ENCODE results near the gene NIT2. TPM values are rescaled to one million over a fixed set of nuclear protein-coding genes. Genes with fewer than 3 reads are reported as not detected.

The NIT2 gene
- total RNA-seq, 1 donor from 2014 or later = 31.0 TPM

GRCh38 chr3:100386437-100387074 lies 52.0 kb downstream of the NIT2 start:
- no peaks in the 10 kb centered on the region for H3K36me3 ChIP-seq (ENCODE audit: control insufficient read depth, insufficient read depth, low read length)
- no peak overlapping the region for H3K4me3 ChIP-seq (ENCODE audit: low read depth, low read length)
- no peak for TF ChIP-seq CTCF (IDR thresholded peaks at IDR 0.05; ENCODE audit: insufficient read depth, low read length, poor library complexity, severe bottlenecking)
- no peak for DNase-seq (ENCODE audit: low read depth)
- no peaks in the 10 kb centered on the region for H3K27me3 ChIP-seq (ENCODE audit: control insufficient read depth, insufficient read depth, low read length)

DNA sequence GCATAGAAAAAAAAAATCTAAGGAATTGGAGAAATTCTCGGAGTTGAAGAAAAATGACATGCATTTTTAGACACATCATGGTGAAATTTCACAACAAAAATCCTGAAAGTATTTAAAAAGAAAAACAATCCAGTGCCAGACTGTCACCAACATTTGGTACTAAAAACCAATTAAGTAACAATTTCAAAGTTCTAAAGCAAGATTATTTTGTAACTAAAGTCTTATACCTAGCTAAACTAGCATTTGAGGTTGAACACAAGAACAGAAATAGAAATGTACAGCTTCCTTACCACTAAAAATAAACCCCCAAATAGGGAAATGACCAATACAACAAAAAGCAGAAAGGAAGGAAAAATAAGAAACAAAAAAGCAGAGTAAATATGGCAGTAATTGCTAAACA lies 54.5 kb downstream of the NIT2 start:
- TF ChIP-seq CTCF (IDR thresholded peaks at IDR 0.05; ENCODE audit: insufficient read depth, low read length, poor library complexity, severe bottlenecking) = no peak
- Histone ChIP-seq H3K27me3 (ENCODE audit: control insufficient read depth, insufficient read depth, low read length) (no peaks in the 10 kb centered on the region), H3K36me3 (ENCODE audit: control insufficient read depth, insufficient read depth, low read length) (no peaks in the 10 kb centered on the region), H3K4me3 (ENCODE audit: low read depth, low read length) (no peak overlapping the region)
- no peak for DNase-seq (ENCODE audit: low read depth)

- no peak overlapping the region for H3K4me3 ChIP-seq (ENCODE audit: low read depth, low read length)
- no peak for TF ChIP-seq CTCF (IDR thresholded peaks at IDR 0.05; ENCODE audit: insufficient read depth, low read length, poor library complexity, severe bottlenecking)
- H3K27me3 ChIP-seq (ENCODE audit: control insufficient read depth, insufficient read depth, low read length) = no peaks in the 10 kb centered on the region
- no peak for DNase-seq (ENCODE audit: low read depth)
- H3K36me3 ChIP-seq (ENCODE audit: control insufficient read depth, insufficient read depth, low read length) = no peaks in the 10 kb centered on the region
Measured at GRCh38 chr3:100395679-100396431, 61.3 kb downstream of the NIT2 start.

GRCh38 chr3:100396967-100397366 lies 62.4 kb downstream of the NIT2 start:
- no peak for TF ChIP-seq CTCF (IDR thresholded peaks at IDR 0.05; ENCODE audit: insufficient read depth, low read length, poor library complexity, severe bottlenecking)
- Histone ChIP-seq H3K36me3 (ENCODE audit: control insufficient read depth, insufficient read depth, low read length) (no peaks in the 10 kb centered on the region), H3K4me3 (ENCODE audit: low read depth, low read length) (no peak overlapping the region), H3K27me3 (ENCODE audit: control insufficient read depth, insufficient read depth, low read length) (no peaks in the 10 kb centered on the region)
- DNase-seq (ENCODE audit: low read depth) = no peak

- Histone ChIP-seq H3K36me3 (ENCODE audit: control insufficient read depth, insufficient read depth, low read length) (no peaks in the 10 kb centered on the region), H3K27me3 (ENCODE audit: control insufficient read depth, insufficient read depth, low read length) (no peaks in the 10 kb centered on the region), H3K4me3 (ENCODE audit: low read depth, low read length) (peak overlapping the region; percentile 85)
- DNase-seq (ENCODE audit: low read depth) = no peak
- TF ChIP-seq CTCF (IDR thresholded peaks at IDR 0.05; ENCODE audit: insufficient read depth, low read length, poor library complexity, severe bottlenecking) = no peak
Measured at GRCh38 chr3:100399341-100400071, 64.9 kb downstream of the NIT2 start.

Measured in kidney epithelial cell (primary cell).